NT2/D1 (cell line): ENCODE results near the gene ARHGEF40.

ENCODE experiments used
- SUZ12 ChIP-seq: IDR thresholded peaks from 2 replicates; pipeline ENCODE4 v1.6.1; 2011; ENCODE audit not compliant: insufficient read length, insufficient read depth; ENCODE audit errors: extremely low read depth
- YY1 ChIP-seq: IDR thresholded peaks from 2 replicates; pipeline ENCODE4 v1.6.1; 2011; ENCODE audit not compliant: insufficient read length, insufficient read depth
- ZNF274 ChIP-seq: IDR thresholded peaks from 2 replicates; pipeline ENCODE4 v1.6.1; 2011; ENCODE audit warnings: mild to moderate bottlenecking, low read depth, low read length

GRCh38 chr14:21040370-21040925, 29.7 kb upstream of the ARHGEF40 start:
- TF ChIP-seq YY1 (no peak), ZNF274 (no peak), SUZ12 (no peak)
